HepG2 (cell line): ENCODE results near the gene EFS. TPM values are rescaled to one million over a fixed set of nuclear protein-coding genes. Genes with fewer than 3 reads are reported as not detected.
A peak's percentile ranks its signal among the peaks of the same experiment; 100 is the strongest.

Experiments
- ATAD3A ChIP-seq: sonication (generic); formaldehyde crosslinking; IDR thresholded peaks from 2 replicates; pipeline ENCODE4 v1.4.0; 2020; ENCODE audit warnings: missing genetic modification reagents
- BCLAF1 ChIP-seq: fragments of 450-650 bp; IDR thresholded peaks from 2 replicates; pipeline ENCODE4 v1.6.1; 2017; ENCODE audit warnings: mild to moderate bottlenecking
- EHMT2 ChIP-seq: fragments of 200-600 bp; sonication (generic); IDR thresholded peaks from 2 replicates; pipeline ENCODE4 v1.7.0; 2017; ENCODE audit warnings: antibody characterized with exemption, low read depth, low read length, borderline replicate concordance
- FOXK1 ChIP-seq: sonication (generic); formaldehyde crosslinking; IDR thresholded peaks from 2 replicates; pipeline ENCODE4 v1.4.0; 2020; ENCODE audit warnings: low read depth, missing genetic modification reagents, borderline replicate concordance
- HNF1B ChIP-seq: sonication (generic); formaldehyde crosslinking; IDR thresholded peaks from 2 replicates; pipeline ENCODE4 v1.5.1; 2020; ENCODE audit warnings: mild to moderate bottlenecking, moderate library complexity, missing genetic modification reagents
- KAT7 ChIP-seq: IDR thresholded peaks from 2 replicates; pipeline ENCODE4 v1.6.1; 2018; ENCODE audit warnings: borderline replicate concordance, missing compliant biosample characterization
- MED1 ChIP-seq: sonication (generic); formaldehyde crosslinking; IDR thresholded peaks from 2 replicates; pipeline ENCODE4 v1.4.0; 2020; ENCODE audit warnings: missing genetic modification reagents
- MYC ChIP-seq: sonication (generic); formaldehyde crosslinking; IDR thresholded peaks from 2 replicates; pipeline ENCODE4 v1.9.0; 2021; ENCODE audit warnings: missing genetic modification reagents, borderline replicate concordance
- RNF2 ChIP-seq: fragments of 450-650 bp; conservative IDR thresholded peaks from 2 replicates; pipeline ENCODE4 v1.6.1; 2016; ENCODE audit warnings: low read depth
- SALL1 ChIP-seq: sonication (generic); formaldehyde crosslinking; IDR thresholded peaks from 2 replicates; pipeline ENCODE4 v1.8.0; 2022; ENCODE audit warnings: mild to moderate bottlenecking, missing genetic modification reagents
- TEAD2 ChIP-seq: sonication (generic); formaldehyde crosslinking; IDR thresholded peaks from 2 replicates; pipeline ENCODE4 v1.9.0; 2021; ENCODE audit warnings: missing genetic modification reagents
- ZBTB3 ChIP-seq: sonication (generic); formaldehyde crosslinking; IDR thresholded peaks from 2 replicates; pipeline ENCODE4 v1.4.0; 2020; ENCODE audit warnings: low read depth, mild to moderate bottlenecking, moderate library complexity, missing genetic modification reagents, borderline replicate concordance
- ZMYM3 ChIP-seq: sonication (generic); formaldehyde crosslinking; IDR thresholded peaks from 2 replicates; pipeline ENCODE4 v1.5.1; 2020; ENCODE audit warnings: mild to moderate bottlenecking, missing genetic modification reagents
- ZNF281 ChIP-seq: sonication (generic); formaldehyde crosslinking; IDR thresholded peaks from 2 replicates; pipeline ENCODE4 v1.4.0; 2020; ENCODE audit warnings: missing genetic modification reagents, borderline replicate concordance
- ZNF282 ChIP-seq: fragments of 450-650 bp; IDR thresholded peaks from 2 replicates; pipeline ENCODE4 v1.6.1; 2018; ENCODE audit not compliant: partially characterized antibody
- ZNF468 ChIP-seq: sonication (generic); formaldehyde crosslinking; IDR thresholded peaks from 2 replicates; pipeline ENCODE4 v1.8.0; 2022; ENCODE audit warnings: mild to moderate bottlenecking, moderate library complexity, missing genetic modification reagents
- ZNF619 ChIP-seq: sonication (generic); formaldehyde crosslinking; IDR thresholded peaks from 2 replicates; pipeline ENCODE4 v1.4.0; 2020; ENCODE audit warnings: mild to moderate bottlenecking, missing genetic modification reagents
- polyA plus RNA-seq, 8 experiments: library from polyadenylated mRNA; depleted of rRNA in 3 of 8; stranded (reverse) in 7 of 8; unstranded in 1 of 8; fragments of >200 nt; fragmentation: Illumina TruSeq in 4 of 8; extraction: Trizol in 4 of 8; gene quantifications; 2 replicates each; pipeline versions ENCODE4 v1.2.1 to v1.2.3, GENCODE V29; 2011 to 2016; ENCODE audit warnings: low read depth in 4 of 8, missing spikeins in 1 of 8, mixed read lengths in 1 of 8; ENCODE audit not compliant: insufficient read depth in 1 of 8
- total RNA-seq, 5 experiments: library from RNA; depleted of rRNA; stranded (reverse); fragments of >200 nt; fragmentation: Illumina TruSeq; extraction: Trizol; gene quantifications; 2 replicates each; pipeline ENCODE4 v1.2.3, GENCODE V29; 2016; ENCODE audit warnings: low read depth in 1 of 5
- TF ChIP-seq, protein P1 (sequence below): sonication (generic); formaldehyde crosslinking; IDR thresholded peaks from 2 replicates; pipeline ENCODE4 v1.4.0; 2020; ENCODE audit warnings: missing genetic modification reagents, borderline replicate concordance
- TF ChIP-seq, protein P2 (sequence below): IDR thresholded peaks from 2 replicates; pipeline ENCODE4 v1.6.1; 2018; ENCODE audit warnings: missing genetic modification reagents, mild to moderate bottlenecking, missing compliant biosample characterization

The EFS gene
- total and polyA plus RNA-seq, 2 of the 13 experiments (the other 11 are each of a cell fraction or from before 2014, with no cell fraction given), result not detected

DNA sequence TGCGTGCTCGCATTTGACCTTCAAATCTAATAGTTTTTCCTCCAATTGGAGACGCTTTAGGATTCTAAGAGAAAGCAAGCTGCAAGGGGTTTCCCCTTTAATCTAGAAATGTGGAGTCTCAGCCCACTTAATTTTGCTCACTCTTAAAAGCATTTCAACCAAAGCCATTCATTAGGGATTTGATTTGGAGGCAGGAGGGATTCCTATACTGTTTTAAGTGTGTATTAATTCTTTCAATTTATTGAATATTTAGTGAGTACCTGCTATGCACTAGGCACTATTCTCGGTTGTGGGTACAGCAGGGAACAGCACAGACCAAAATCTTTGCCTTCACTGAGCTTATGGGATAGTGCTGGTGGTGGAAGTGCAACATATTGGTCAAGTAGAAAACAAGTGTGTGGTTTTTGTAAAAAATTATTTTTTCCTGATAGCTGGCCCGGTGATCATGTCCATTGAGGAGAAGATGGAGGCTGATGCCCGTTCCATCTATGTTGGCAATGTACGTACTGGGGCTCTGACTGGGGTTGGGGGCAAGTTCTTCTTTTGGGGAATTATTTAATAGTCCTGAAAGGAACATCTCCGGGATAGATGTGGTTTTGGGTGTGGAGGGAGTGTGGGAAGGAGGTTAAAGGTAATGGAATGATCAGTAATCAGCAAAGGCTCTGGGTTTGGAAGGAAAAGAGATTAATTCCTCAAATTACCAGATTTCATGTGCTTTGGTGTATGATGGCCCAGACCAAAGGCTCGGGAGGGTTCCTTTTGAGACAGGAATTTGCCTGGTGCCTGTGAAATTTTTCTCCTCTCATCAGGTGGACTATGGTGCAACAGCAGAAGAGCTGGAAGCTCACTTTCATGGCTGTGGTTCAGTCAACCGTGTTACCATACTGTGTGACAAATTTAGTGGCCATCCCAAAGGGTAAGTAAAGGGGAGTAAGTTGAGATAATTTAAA is 42.1 kb downstream of the EFS start (continued):
- no peak for TF ChIP-seq ZNF282
- TF ChIP-seq ATAD3A (CRISPR knock-in tag), result no peak
- TF ChIP-seq MYC (CRISPR knock-in tag), result no peak
- TF ChIP-seq HNF1B (CRISPR knock-in tag), result no peak
- no peak for TF ChIP-seq SALL1
- TF ChIP-seq, protein P1, sequence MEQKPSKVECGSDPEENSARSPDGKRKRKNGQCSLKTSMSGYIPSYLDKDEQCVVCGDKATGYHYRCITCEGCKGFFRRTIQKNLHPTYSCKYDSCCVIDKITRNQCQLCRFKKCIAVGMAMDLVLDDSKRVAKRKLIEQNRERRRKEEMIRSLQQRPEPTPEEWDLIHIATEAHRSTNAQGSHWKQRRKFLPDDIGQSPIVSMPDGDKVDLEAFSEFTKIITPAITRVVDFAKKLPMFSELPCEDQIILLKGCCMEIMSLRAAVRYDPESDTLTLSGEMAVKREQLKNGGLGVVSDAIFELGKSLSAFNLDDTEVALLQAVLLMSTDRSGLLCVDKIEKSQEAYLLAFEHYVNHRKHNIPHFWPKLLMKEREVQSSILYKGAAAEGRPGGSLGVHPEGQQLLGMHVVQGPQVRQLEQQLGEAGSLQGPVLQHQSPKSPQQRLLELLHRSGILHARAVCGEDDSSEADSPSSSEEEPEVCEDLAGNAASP (CRISPR knock-in tag), result peak; percentile 1; the same call in 1 of the 2 replicates
- TF ChIP-seq ZNF281 (CRISPR knock-in tag), result no peak; the same call in 1 of the 2 replicates
- TF ChIP-seq ZMYM3 (CRISPR knock-in tag), result no peak
- TF ChIP-seq EHMT2, result no peak
- TF ChIP-seq KAT7 (CRISPR knock-in tag), result no peak; the same call in 1 of the 2 replicates
- no peak for TF ChIP-seq TEAD2
- TF ChIP-seq FOXK1 (CRISPR knock-in tag), result no peak; the same call in 1 of the 2 replicates
- TF ChIP-seq ZBTB3 (CRISPR knock-in tag), result no peak; the same call in 1 of the 2 replicates
- no peak for TF ChIP-seq ZNF468 (CRISPR knock-in tag)
- TF ChIP-seq, protein P2, sequence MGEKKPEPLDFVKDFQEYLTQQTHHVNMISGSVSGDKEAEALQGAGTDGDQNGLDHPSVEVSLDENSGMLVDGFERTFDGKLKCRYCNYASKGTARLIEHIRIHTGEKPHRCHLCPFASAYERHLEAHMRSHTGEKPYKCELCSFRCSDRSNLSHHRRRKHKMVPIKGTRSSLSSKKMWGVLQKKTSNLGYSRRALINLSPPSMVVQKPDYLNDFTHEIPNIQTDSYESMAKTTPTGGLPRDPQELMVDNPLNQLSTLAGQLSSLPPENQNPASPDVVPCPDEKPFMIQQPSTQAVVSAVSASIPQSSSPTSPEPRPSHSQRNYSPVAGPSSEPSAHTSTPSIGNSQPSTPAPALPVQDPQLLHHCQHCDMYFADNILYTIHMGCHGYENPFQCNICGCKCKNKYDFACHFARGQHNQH (CRISPR knock-in tag), result no peak
- TF ChIP-seq RNF2, result no peak
- TF ChIP-seq BCLAF1, result no peak
- no peak; the same call in none of the 2 replicates for TF ChIP-seq MED1 (CRISPR knock-in tag)
- TF ChIP-seq ZNF619 (CRISPR knock-in tag), result no peak
